ENCODE data around the gene CDKN2B-AS1.

CDKN2B-AS1 gene

GRCh38 chr9:22165144-22165543, 170.6 kb downstream of the CDKN2B-AS1 start:
- no peak for DNase-seq

DNA sequence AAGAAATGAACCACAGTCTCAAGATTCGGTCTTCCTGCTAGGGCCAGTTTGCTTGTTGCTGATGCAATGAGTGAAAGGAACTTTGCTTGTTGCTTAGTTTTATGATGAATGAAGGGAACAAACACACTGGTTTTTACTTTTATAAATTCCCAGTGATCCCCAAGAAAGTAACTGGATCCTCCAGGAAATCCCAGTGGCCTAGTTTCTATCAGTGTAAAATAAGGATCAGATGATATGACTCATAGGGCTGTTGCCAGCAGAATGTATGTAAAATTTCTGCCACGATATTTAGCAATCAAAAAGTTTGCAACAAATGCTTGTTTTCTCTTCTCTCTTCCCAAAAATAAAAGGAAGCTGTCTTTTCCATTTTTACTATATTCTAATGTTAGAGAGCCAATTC, 174.7 kb downstream of the CDKN2B-AS1 start:
- no peak for DNase-seq

GRCh38 chr9:22169727-22170503, 175.3 kb downstream of the CDKN2B-AS1 start:
- no peak for DNase-seq
